ENCODE measurements around the gene CIB2.

DNA sequence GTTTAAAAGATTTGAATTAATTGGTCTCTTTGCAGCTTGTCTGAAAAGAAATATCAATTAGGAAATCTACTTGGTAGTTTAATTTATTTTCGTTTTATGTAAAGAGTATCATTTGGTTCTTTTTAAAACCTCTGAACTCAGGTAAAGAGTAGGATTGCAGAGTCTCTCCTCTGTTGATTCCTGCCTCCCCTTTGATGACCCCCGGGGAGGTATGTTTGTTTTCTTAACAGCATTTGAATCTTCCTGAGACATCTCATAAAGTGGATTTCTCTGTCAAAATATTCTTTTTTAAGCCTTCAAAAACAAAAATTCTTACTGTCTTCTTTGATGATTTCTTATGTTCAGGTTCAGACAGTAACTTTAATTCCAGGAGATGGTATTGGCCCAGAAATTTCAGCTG lies 26.0 kb upstream of the CIB2 start:
- TF ChIP-seq, protein P1, sequence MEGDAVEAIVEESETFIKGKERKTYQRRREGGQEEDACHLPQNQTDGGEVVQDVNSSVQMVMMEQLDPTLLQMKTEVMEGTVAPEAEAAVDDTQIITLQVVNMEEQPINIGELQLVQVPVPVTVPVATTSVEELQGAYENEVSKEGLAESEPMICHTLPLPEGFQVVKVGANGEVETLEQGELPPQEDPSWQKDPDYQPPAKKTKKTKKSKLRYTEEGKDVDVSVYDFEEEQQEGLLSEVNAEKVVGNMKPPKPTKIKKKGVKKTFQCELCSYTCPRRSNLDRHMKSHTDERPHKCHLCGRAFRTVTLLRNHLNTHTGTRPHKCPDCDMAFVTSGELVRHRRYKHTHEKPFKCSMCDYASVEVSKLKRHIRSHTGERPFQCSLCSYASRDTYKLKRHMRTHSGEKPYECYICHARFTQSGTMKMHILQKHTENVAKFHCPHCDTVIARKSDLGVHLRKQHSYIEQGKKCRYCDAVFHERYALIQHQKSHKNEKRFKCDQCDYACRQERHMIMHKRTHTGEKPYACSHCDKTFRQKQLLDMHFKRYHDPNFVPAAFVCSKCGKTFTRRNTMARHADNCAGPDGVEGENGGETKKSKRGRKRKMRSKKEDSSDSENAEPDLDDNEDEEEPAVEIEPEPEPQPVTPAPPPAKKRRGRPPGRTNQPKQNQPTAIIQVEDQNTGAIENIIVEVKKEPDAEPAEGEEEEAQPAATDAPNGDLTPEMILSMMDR (IDR thresholded peaks at IDR 0.05; ENCODE audit: low read depth, low read length): no peak
- TF ChIP-seq EZH2phosphoT487 (IDR thresholded peaks at IDR 0.05; ENCODE audit: low read depth): no peak
